GM21360 (cell line): ENCODE measurements around the gene NAXE.
"Not testable (repeated sequence)": the region's sequence is repeated elsewhere in the genome, so short reads cannot be mapped to it uniquely, and the experiment has no call there.

ENCODE experiments used
- ATAC-seq: cut with Tn5 transposase; IDR thresholded peaks from one replicate; pipeline ENCODE4 v1.9.1; 2021; ENCODE audit warnings: mild to moderate bottlenecking, moderate library complexity; ENCODE audit not compliant: unreplicated experiment

NAXE gene

GRCh38 chr1:156592158-156592909 is 758 bp downstream of the NAXE start:
- no peak for ATAC-seq

DNA sequence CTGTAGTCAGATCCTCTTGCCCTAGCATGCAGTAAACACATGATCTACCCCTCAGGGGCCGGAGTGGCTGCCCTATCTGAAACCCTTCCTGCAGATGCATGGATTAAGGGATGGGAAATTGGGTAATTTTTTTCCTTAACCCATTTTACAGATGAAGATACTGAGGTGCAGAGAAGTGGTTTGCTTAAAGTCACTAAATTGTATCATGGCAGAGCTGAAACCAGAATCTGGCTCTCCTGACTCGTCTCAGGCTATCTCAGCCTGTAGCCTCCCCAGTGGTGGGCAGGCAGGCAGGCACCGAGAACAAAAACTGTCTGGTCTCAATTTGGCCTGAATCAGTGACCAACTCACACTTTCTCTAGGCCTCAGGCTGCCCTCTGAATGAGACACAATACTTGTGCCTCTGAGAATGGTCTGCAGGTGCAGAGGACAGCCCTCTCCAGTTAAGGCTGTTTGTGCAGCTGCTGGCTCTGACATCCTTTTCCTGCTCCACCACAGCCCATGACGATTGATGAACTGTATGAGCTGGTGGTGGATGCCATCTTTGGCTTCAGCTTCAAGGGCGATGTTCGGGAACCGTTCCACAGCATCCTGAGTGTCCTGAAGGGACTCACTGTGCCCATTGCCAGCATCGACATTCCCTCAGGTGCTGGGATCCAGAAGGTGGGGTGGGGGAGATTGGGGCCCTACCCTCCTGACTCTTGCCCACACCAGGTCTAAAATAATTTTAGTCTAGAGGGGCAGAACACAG is 1.5 kb downstream of the NAXE start:
- no peak for ATAC-seq

DNA sequence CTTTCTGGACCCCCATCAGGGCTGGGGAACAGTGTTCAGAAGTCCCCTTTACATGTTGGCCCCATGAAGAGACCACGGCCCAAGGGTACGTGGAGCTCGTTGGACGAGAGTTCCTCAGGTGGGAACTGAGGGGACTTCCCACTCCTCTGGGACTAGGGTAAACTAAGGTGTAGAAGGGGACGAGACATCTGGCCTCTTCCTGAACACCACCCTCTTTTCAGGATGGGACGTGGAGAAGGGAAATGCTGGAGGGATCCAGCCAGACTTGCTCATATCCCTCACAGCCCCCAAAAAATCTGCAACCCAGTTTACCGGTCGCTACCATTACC is 2.0 kb downstream of the NAXE start:
- ATAC-seq = no peak

GRCh38 chr1:156594190-156594589 is 2.6 kb downstream of the NAXE start:
- no peak for ATAC-seq

GRCh38 chr1:156595016-156595415 is 3.4 kb downstream of the NAXE start:
- ATAC-seq = no peak

DNA sequence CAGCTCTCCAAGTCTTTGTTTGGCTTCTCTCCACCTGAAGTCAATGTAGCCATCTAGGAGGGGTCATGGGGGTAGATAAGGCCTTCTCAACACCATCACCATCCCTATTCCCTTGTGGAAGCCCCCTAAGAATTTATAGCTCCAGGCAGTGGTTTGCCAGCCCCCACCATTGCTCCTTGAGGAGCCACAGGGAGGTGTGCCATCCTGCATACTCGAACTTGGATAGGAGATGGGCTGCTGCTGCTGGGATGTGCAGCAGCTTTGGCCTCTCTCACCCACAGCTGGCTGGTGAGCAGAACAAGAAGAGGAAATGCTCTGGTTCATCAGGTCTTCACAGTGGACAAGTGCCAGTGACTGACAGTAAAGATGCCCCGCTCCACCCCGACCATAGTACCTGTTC is 4.8 kb downstream of the NAXE start:
- ATAC-seq = no peak

- no peak for ATAC-seq
Observed at GRCh38 chr1:156598125-156598524, 6.5 kb downstream of the NAXE start.

- no peak for ATAC-seq
Observed at GRCh38 chr1:156598731-156599432, 7.3 kb downstream of the NAXE start.

GRCh38 chr1:156599811-156600210 is 8.2 kb downstream of the NAXE start:
- no peak for ATAC-seq

DNA sequence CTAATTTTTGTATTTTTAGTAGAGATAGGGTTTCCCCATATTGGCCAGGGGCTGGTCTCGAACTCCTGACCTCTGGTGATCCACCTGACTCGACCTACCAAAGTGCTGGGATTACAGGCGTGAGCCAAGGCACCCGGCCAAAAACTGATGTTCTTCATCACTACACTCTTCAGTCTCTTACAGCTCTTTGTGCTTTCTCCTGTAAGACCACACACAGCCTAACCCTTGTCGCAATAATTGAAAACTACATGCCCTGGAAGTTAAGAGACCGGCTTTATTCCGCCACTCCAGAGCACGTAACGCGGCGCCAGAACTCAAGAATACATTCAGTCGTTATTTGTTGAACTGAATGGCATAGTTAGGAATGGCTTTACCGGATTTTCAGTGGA is 9.2 kb downstream of the NAXE start:
- ATAC-seq = no peak

GRCh38 chr1:156601122-156601830 is 9.7 kb downstream of the NAXE start, which contains the start of gene GPATCH4:
TSS of gene GPATCH4 (minus strand) at chr1:156601479.
- ATAC-seq = no peak

DNA sequence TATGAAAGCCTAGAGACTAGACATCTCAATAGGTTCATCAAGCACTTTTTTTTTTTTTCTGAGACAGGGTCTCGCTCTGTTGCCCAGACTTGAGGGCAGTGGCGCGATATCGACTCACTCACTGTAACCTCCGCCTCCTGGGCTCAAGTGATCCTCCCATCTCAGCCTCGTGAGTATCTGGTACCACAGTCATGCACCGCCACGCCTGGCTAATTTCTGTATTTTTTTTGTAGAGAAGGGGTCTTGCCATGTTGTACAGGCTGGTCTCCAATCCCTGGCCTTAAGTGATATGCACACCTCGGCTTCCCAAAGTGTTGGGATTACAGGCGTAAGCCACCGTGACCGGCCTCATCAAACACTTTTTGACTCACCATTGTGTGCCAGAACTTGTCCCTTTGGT is 10.3 kb downstream of the NAXE start:
- no peak for ATAC-seq

- ATAC-seq = no peak
Observed at GRCh38 chr1:156602557-156602993, 11.0 kb downstream of the NAXE start.

- not testable (repeated sequence) for ATAC-seq
Observed at GRCh38 chr1:156607344-156607743, 15.8 kb downstream of the NAXE start.

DNA sequence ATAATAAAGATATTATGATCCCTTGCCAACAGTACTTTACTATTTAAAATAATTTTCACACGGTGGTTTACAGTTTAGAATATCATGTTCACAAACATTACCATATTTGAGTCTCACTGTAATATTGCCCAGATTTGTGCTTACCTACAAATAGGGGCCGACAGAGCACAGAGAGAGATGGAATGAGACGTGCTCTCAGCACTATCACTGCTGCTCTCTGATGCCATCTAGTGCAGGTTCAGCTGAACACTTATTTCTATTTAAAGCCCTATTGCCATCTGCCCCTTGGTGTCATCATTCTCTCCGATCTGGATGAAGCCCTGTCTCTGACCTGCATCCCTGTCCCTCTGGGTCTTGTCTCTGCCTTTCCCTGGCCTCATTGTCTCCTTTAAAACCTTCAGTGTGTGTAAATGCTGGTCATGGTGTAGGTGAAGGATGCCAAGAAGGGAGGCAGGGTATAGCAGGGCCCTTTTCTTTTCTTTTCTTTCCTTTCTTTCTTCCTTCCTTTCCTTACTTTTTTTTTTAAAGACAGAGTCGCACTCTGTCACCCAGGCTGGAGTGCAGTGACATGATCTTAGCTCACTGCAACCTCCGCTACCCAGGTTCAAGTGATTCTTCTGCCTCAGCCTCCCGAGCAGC is 16.6 kb downstream of the NAXE start:
- ATAC-seq = no peak

DNA sequence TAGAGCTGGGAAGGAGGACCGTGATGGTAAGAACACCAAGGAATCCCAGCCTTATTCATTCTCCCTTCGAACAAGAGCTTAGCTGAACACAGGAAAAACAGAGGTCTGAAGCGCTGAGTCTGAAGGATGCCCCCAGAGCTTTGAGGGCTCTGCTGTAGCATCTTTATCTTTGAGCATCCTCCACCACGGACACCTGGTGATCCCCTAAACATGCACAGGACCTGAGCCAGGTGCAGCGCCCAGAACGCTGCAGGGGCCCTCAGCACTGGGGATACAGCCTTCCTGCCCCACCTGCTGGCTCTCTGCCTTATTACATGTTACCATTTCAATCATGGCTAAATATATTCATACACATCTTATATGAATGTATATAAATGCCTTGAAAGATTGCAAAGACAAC is 17.4 kb downstream of the NAXE start:
- no peak for ATAC-seq

DNA sequence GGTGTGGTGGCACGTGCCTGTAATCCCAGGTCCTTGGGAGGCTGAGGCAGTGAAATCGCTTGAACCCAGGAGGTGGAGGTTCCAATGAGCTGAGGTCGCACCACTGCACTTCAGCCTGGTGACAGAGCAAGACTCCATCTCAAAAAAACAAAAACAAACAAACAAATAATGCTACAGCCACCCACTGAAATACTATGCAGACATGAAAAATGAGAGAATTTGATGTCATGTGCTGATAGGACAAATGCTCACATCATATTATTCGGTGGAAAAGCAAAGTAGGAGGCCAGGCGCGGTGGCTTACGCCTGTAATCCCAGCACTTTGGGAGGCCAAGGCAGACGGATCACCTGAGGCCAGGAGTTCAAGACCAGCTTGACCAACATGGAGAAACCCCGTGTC is 18.5 kb downstream of the NAXE start:
- not testable (repeated sequence) for ATAC-seq

- ATAC-seq = no peak
Observed at GRCh38 chr1:156612666-156613065, 21.1 kb downstream of the NAXE start.

DNA sequence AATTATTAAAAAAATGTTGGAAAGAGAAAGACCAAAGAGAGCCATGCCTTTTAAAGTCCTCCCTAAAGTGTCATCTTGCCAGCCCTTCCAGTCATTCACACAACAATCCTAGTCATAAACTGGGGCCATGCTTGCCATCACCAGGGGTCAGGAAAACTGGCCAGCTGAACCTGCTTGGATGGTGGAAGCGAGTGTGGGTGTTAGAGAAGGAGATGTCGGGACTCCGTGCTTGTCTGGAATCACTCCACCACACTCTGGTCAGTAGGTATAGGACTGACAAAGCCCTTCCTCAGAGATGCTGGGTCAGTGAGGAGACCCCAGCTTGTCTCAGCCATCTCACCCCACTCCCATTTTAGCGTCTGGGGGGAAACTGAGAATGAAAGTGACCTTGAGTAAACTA is 24.4 kb downstream of the NAXE start:
- ATAC-seq = no peak

- no peak for ATAC-seq
Observed at GRCh38 chr1:156616463-156616862, 24.9 kb downstream of the NAXE start.
